ENCODE measurements around the gene PARD3B. TPM values are rescaled to one million over a fixed set of nuclear protein-coding genes. Genes with fewer than 3 reads are reported as not detected.

The PARD3B gene
- 10 to 100 TPM in 1 of 6 experiments, 1 to 10 TPM in 5; 5.3 to 11.2 (median 8.3) TPM for total RNA-seq
- long read RNA-seq, partial matches to known transcripts: 0 of 1 reads
- long read RNA-seq, other reads (novel, unspliced or antisense): 1 of 1 reads

GRCh38 chr2:204544961-204545860 is at the start of gene PARD3B:
Gene PARD3B (plus strand): TSS chr2:204545475. CDS start chr2:204546000, 525 bp downstream.
- Histone ChIP-seq H3K4me1 (peaks cover 0 to 30% (median 0%) of the 10 kb centered on the region in 4 donors), H3K36me3 (no peaks in the 10 kb centered on the region), H3K4me3 (peak within 1 kb of the TSS; percentile 77 to 85 (median 79)), H3K27me3 (no peaks in the 10 kb centered on the region), H3K27ac (peak within 1 kb of the TSS; percentile 66 to 78 (median 68)), H3K9me3 (no peaks in the 10 kb centered on the region)
- peak; percentile 84 to 94 (median 92) for ATAC-seq
- intact Hi-C loops (cut with DNase I): no loop called here
- WGBS (ENCODE audit: insufficient coverage, low coverage, low lambda C conversion rate, missing lambda C conversion rate): 2% methylated on average over 17 of the region's 82 CpGs
- peak; percentile 52 for TF ChIP-seq POLR2A (IDR thresholded peaks at IDR 0.05)
- no peak for TF ChIP-seq CTCF (IDR thresholded peaks at IDR 0.05)
- peak; percentile 70 to 77 (median 72) for DNase-seq

GRCh38 chr2:204496779-204497178 is 48.5 kb upstream of the PARD3B start:
- Histone ChIP-seq H3K9me3 (no peaks in the 10 kb centered on the region), H3K4me3 (no peak overlapping the region), H3K27me3 (no peaks in the 10 kb centered on the region), H3K27ac (no peak overlapping the region), H3K4me1 (no peaks in the 10 kb centered on the region), H3K36me3 (no peaks in the 10 kb centered on the region)
- ATAC-seq (no peak), DNase-seq (no peak)
- WGBS (ENCODE audit: insufficient coverage, low coverage, low lambda C conversion rate, missing lambda C conversion rate): 82% methylated on average over 4 of the region's 4 CpGs
- TF ChIP-seq POLR2A (IDR thresholded peaks at IDR 0.05): no peak
- no peak for TF ChIP-seq CTCF (IDR thresholded peaks at IDR 0.05)
- intact Hi-C loops (cut with DNase I): no loop called here

GRCh38 chr2:204497855-204498254 is 47.4 kb upstream of the PARD3B start:
- intact Hi-C loops (cut with DNase I): no loop called here
- WGBS (ENCODE audit: insufficient coverage, low coverage, low lambda C conversion rate, missing lambda C conversion rate): 93% methylated on average over 1 of the region's 1 CpG

GRCh38 chr2:204498291-204498690 is 47.0 kb upstream of the PARD3B start:
- no peaks in the 10 kb centered on the region for H3K4me1 ChIP-seq
- WGBS (ENCODE audit: insufficient coverage, low coverage, low lambda C conversion rate, missing lambda C conversion rate): 80% methylated on average over 3 of the region's 3 CpGs
- H3K4me3 ChIP-seq: no peak overlapping the region
- ATAC-seq: no peak
- DNase-seq: no peak
- H3K9me3 ChIP-seq: no peaks in the 10 kb centered on the region
- no peak for TF ChIP-seq POLR2A (IDR thresholded peaks at IDR 0.05)
- no peak for TF ChIP-seq CTCF (IDR thresholded peaks at IDR 0.05)
- no peaks in the 10 kb centered on the region for H3K36me3 ChIP-seq
- no peaks in the 10 kb centered on the region for H3K27me3 ChIP-seq
- intact Hi-C loops (cut with DNase I): no loop called here
- H3K27ac ChIP-seq: no peak overlapping the region

More at GRCh38 chr2:204497855-204498254, 47.4 kb upstream of the PARD3B start:
- H3K27ac ChIP-seq: no peak overlapping the region
- ATAC-seq (no peak), DNase-seq (no peak)
- H3K4me3 ChIP-seq: no peak overlapping the region
- H3K9me3 ChIP-seq: no peaks in the 10 kb centered on the region
- no peaks in the 10 kb centered on the region for H3K36me3 ChIP-seq
- TF ChIP-seq POLR2A (IDR thresholded peaks at IDR 0.05) (no peak), CTCF (IDR thresholded peaks at IDR 0.05) (no peak)
- H3K4me1 ChIP-seq: no peaks in the 10 kb centered on the region
- H3K27me3 ChIP-seq: no peaks in the 10 kb centered on the region
